CD4-positive, alpha-beta T cell (primary cell): ENCODE measurements around the gene DTL. TPM values are rescaled to one million over a fixed set of nuclear protein-coding genes. Genes with fewer than 3 reads are reported as not detected.

ENCODE experiments used
- ATAC-seq: fragments of 200-7000 bp; cut with Tn5 transposase; one replicate; pipeline ENCODE4 v1.10.0; 2022; ENCODE audit warnings: mild to moderate bottlenecking; ENCODE audit not compliant: poor library complexity
- CTCF ChIA-PET: fragments of 350-600 bp; sonication (Branson Sonifier 250); formaldehyde crosslinking; loops from one replicate; lab custom pipeline; 2021; ENCODE audit warnings: antibody characterized with exemption, inconsistent platforms; lab: Charles Lee
- POLR2A ChIA-PET: fragments of 350-600 bp; sonication (Branson Sonifier 250); formaldehyde crosslinking; loops from one replicate; lab custom pipeline; 2021; ENCODE audit warnings: antibody characterized with exemption, inconsistent platforms; lab: Charles Lee
- DNase-seq, 14 experiments: peaks; one replicate each; pipeline ENCODE4 v3.0.0-alpha.2; 2013 to 2020; ENCODE audit warnings: mixed read lengths in 2 of 14
- H3K27ac ChIP-seq, 2 donors: one replicate each; pipeline versions ENCODE4 v1.5.1 to v1.7.0; 2013; ENCODE audit warnings: low read length in 2 of 2, low read depth in 1 of 2, mild to moderate bottlenecking in 1 of 2
- H3K27me3 ChIP-seq, 2 experiments: 1 replicate in 1 of 2; 2 replicates in 1 of 2; pipeline versions ENCODE4 v1.6.1 to v1.7.0; 2013; ENCODE audit warnings: low read length in 2 of 2, control low read depth in 1 of 2, mild to moderate bottlenecking in 1 of 2, moderate library complexity in 1 of 2; ENCODE audit not compliant: insufficient read depth in 2 of 2, control insufficient read depth in 1 of 2
- H3K36me3 ChIP-seq: one replicate; pipeline ENCODE4 v1.6.1; 2013; ENCODE audit warnings: low read length, control low read depth; ENCODE audit not compliant: insufficient read depth
- H3K4me1 ChIP-seq: one replicate; pipeline ENCODE4 v1.6.1; 2013; ENCODE audit warnings: low read length, control low read depth; ENCODE audit not compliant: insufficient read depth
- H3K4me3 ChIP-seq: one replicate; pipeline ENCODE4 v1.5.1; 2013; ENCODE audit warnings: mild to moderate bottlenecking, low read length, moderate library complexity
- H3K9me3 ChIP-seq, 2 experiments: 1 replicate in 1 of 2; 2 replicates in 1 of 2; pipeline versions ENCODE4 v1.6.1 to v1.7.0; 2013; ENCODE audit warnings: low read length in 2 of 2, mild to moderate bottlenecking in 2 of 2, control low read depth in 1 of 2, moderate library complexity in 1 of 2; ENCODE audit not compliant: control insufficient read depth in 1 of 2, insufficient read depth in 1 of 2
- H3K27ac Mint-ChIP-seq: one replicate; pipeline ENCODE4 v1.8.0; 2020; ENCODE audit warnings: mixed read lengths
- H3K27me3 Mint-ChIP-seq: one replicate; pipeline ENCODE4 v1.8.0; 2021; ENCODE audit warnings: mixed read lengths
- H3K36me3 Mint-ChIP-seq: one replicate; pipeline ENCODE4 v1.8.0; 2021; ENCODE audit warnings: low read depth, mixed read lengths
- H3K4me1 Mint-ChIP-seq: one replicate; pipeline ENCODE4 v1.8.0; 2021; ENCODE audit warnings: low read depth, mixed read lengths
- H3K4me3 Mint-ChIP-seq: one replicate; pipeline ENCODE4 v1.8.0; 2020; ENCODE audit warnings: mild to moderate bottlenecking, mixed read lengths
- H3K9me3 Mint-ChIP-seq: one replicate; pipeline ENCODE4 v1.8.0; 2020; ENCODE audit warnings: mixed read lengths
- CTCF ChIP-seq: fragments of 200-600 bp; IDR thresholded peaks from one replicate; pipeline ENCODE4 v1.8.0; 2022; ENCODE audit warnings: antibody characterized with exemption, mild to moderate bottlenecking
- intact Hi-C, 2 experiments: fragments of 100-400 bp; cut with DNase I in 1 of 2; cut with micrococcal nuclease in 1 of 2; formaldehyde crosslinking; loops; one replicate each; pipeline versions ENCODE4 v1.15.1 to v1.9.0; 2023 to 2025; cut with DNase I, micrococcal nuclease
- total RNA-seq, 174 experiments: library from RNA in 2 of 174; stranded (reverse) in 2 of 174; gene quantifications; one replicate each; pipeline ENCODE4 v1.2.3 and lab custom pipeline; 2021 to 2026

The DTL gene
- total RNA-seq, 2 experiments from 2014 or later: 0.49 to 0.64 TPM

GRCh38 chr1:212074856-212075255 is 39.3 kb downstream of the DTL start:
- no peak for DNase-seq
- CTCF ChIA-PET: no interaction called here
- no peaks in the 10 kb centered on the region for H3K27me3 ChIP-seq
- Mint-ChIP-seq H3K27ac (no peak overlapping the region), H3K36me3 (no peaks in the 10 kb centered on the region), H3K4me3 (no peak overlapping the region), H3K9me3 (no peaks in the 10 kb centered on the region), H3K4me1 (no peaks in the 10 kb centered on the region), H3K27me3 (no peaks in the 10 kb centered on the region)
- H3K4me3 ChIP-seq: no peak overlapping the region
- no peaks in the 10 kb centered on the region for H3K9me3 ChIP-seq
- no peak for ATAC-seq
- H3K36me3 ChIP-seq: no peaks in the 10 kb centered on the region
- intact Hi-C loops: no loop called here
- TF ChIP-seq CTCF: no peak
- no peak overlapping the region for H3K27ac ChIP-seq
- POLR2A ChIA-PET: no interaction called here
- no peaks in the 10 kb centered on the region for H3K4me1 ChIP-seq

- DNase-seq: no peak
- no peaks in the 10 kb centered on the region for H3K27me3 Mint-ChIP-seq
- CTCF ChIA-PET: no interaction called here
- no peaks in the 10 kb centered on the region for H3K9me3 Mint-ChIP-seq
- intact Hi-C loops: no loop called here
- POLR2A ChIA-PET: no interaction called here
- H3K36me3 Mint-ChIP-seq: no peaks in the 10 kb centered on the region
- Histone ChIP-seq H3K9me3 (no peaks in the 10 kb centered on the region), H3K27ac (no peak overlapping the region), H3K27me3 (no peaks in the 10 kb centered on the region), H3K36me3 (no peaks in the 10 kb centered on the region), H3K4me3 (no peak overlapping the region), H3K4me1 (no peaks in the 10 kb centered on the region)
- H3K27ac Mint-ChIP-seq: no peak overlapping the region
- TF ChIP-seq CTCF: no peak
- H3K4me3 Mint-ChIP-seq: no peak overlapping the region
- no peaks in the 10 kb centered on the region for H3K4me1 Mint-ChIP-seq
- no peak for ATAC-seq
These were observed 41.5 kb downstream of the DTL start for GRCh38 chr1:212077028-212077427.

GRCh38 chr1:212078826-212079225 is 43.3 kb downstream of the DTL start:
- Mint-ChIP-seq H3K36me3 (no peaks in the 10 kb centered on the region), H3K9me3 (no peaks in the 10 kb centered on the region), H3K4me1 (no peaks in the 10 kb centered on the region), H3K27ac (no peak overlapping the region), H3K4me3 (no peak overlapping the region), H3K27me3 (no peaks in the 10 kb centered on the region)
- no peak for TF ChIP-seq CTCF
- intact Hi-C loops: no loop called here
- Histone ChIP-seq H3K9me3 (no peaks in the 10 kb centered on the region), H3K27me3 (no peaks in the 10 kb centered on the region), H3K36me3 (no peaks in the 10 kb centered on the region), H3K27ac (no peak overlapping the region), H3K4me3 (no peak overlapping the region), H3K4me1 (no peaks in the 10 kb centered on the region)
- no peak for DNase-seq
- no peak for ATAC-seq
- CTCF ChIA-PET: interaction anchor here (1.1 to 1.2 kb wide), 2 partner anchors 8 to 377 kb away, joined by 3 read pairs; no protein-coding TSS in a partner anchor
- POLR2A ChIA-PET: no interaction called here
